Left colon (tissue), 2 donors: ENCODE measurements around the gene LHB. TPM values are rescaled to one million over a fixed set of nuclear protein-coding genes. Genes with fewer than 3 reads are reported as not detected.

Experiments
- ATAC-seq: fragments of 200-7000 bp; cut with Tn5 transposase; one replicate; pipeline ENCODE4 v1.9.1; 2020; ENCODE audit warnings: mild to moderate bottlenecking, moderate library complexity
- DNase-seq, 2 donors: peaks; one replicate each; pipeline ENCODE4 v3.0.0-alpha.2; 2020
- intact Hi-C, 2 donors: fragments of 100-400 bp; cut with DNase I in 1 of 2; cut with micrococcal nuclease in 1 of 2; formaldehyde crosslinking; loops; one replicate each; pipeline versions ENCODE4 v1.11.2 to v1.14.0; 2022; cut with DNase I, micrococcal nuclease
- microRNA-seq, 2 donors: library from miRNA; unstranded; fragments of <30 nt; microRNA quantifications; one replicate each; pipeline versions ENCODE4 v1.1.0 to v1.2.0, GENCODE V29; 2020
- total RNA-seq, 2 donors: library from RNA; stranded (reverse); fragmentation: NEBNext Ultra II Directional; extraction: Animal tissue kit (Norgen Biotek cat#: 25700); gene quantifications; one replicate each; pipeline ENCODE4 v1.2.1, GENCODE V29; 2021
- donor health status: DM: no; HTN: no; CAD: no.
- donor health status: DM: yes; HTN: yes; CAD: no.

The LHB gene
- total RNA-seq, 2 donors from 2014 or later, result not detected

GRCh38 chr19:48966541-48967345, 50.1 kb downstream of the LHB start:
- intact Hi-C loops, result loop anchor here in 1 of 2 donors (10.0 kb wide), 1 partner anchor 92 kb away; the partner anchor contains the start of gene PPP1R15A
- ATAC-seq (no peak), DNase-seq (peak in 1 of 2 donors; percentile 28)

Small RNA genes within 50 kb of the gene (microRNA-seq; reads per million reads assigned to microRNA genes)
- gene MIR6798, result 0 reads per million in 2 donors

Other genes starting within 250 kb of the LHB start
- gene BCAT2, start 206.1 kb downstream of the LHB start, total RNA-seq, result 10 to 100 TPM; 57.5 to 78.0 TPM
- 1 to 10 TPM; 3.3 to 4.6 TPM for gene HSD17B14, start 180.6 kb downstream of the LHB start, total RNA-seq
- 1 to 10 TPM; 4.3 to 8.6 TPM for gene PLEKHA4, start 148.5 kb downstream of the LHB start, total RNA-seq
- gene PPP1R15A, start 144.7 kb downstream of the LHB start, total RNA-seq, result 10 to 100 TPM; 39.4 to 40.4 TPM
- gene TULP2, start 118.3 kb downstream of the LHB start, total RNA-seq, result not detected
- 100 to 1,000 TPM; 207 to 210 TPM for gene NUCB1, start 116.8 kb downstream of the LHB start, total RNA-seq
- gene DHDH, start 83.4 kb downstream of the LHB start, total RNA-seq, result under 1 TPM in 1 of 2 donors, not detected in 1; 0.56 TPM
- 100 to 1,000 TPM; 128 to 174 TPM for gene BAX, start 62.2 kb downstream of the LHB start, total RNA-seq
- gene FTL, start 51.8 kb downstream of the LHB start, total RNA-seq, result 1,000 to 10,000 TPM in 1 of 2 donors, 100 to 1,000 TPM in 1; 931 to 1,901 TPM
- gene GYS1, start 23.8 kb downstream of the LHB start, total RNA-seq, result 10 to 100 TPM; 41.4 to 48.6 TPM
- gene RUVBL2, start 23.2 kb downstream of the LHB start, total RNA-seq, result 10 to 100 TPM; 47.9 to 56.7 TPM
- gene CGB3, start 7.2 kb upstream of the LHB start, total RNA-seq, result not detected
- not detected for gene CGB2, start 14.8 kb upstream of the LHB start, total RNA-seq
- gene CGB1, start 19.8 kb upstream of the LHB start, total RNA-seq, result not detected
- not detected for gene CGB5, start 26.8 kb upstream of the LHB start, total RNA-seq
- not detected for gene CGB8, start 32.0 kb upstream of the LHB start, total RNA-seq
- gene CGB7, start 40.7 kb upstream of the LHB start, total RNA-seq, result not detected
- gene NTF4, start 47.7 kb upstream of the LHB start, total RNA-seq, result not detected
- gene KCNA7, start 55.6 kb upstream of the LHB start, total RNA-seq, result not detected
- 100 to 1,000 TPM; 138 to 143 TPM for gene SNRNP70, start 68.4 kb upstream of the LHB start, total RNA-seq
- gene LIN7B, start 97.3 kb upstream of the LHB start, total RNA-seq, result 10 to 100 TPM in 1 of 2 donors, 1 to 10 TPM in 1; 8.8 to 11.4 TPM
- gene C19orf73, start 102.1 kb upstream of the LHB start, total RNA-seq, result 1 to 10 TPM; 1.8 to 2.0 TPM
- gene PPFIA3, start 102.5 kb upstream of the LHB start, total RNA-seq, result 10 to 100 TPM; 21.8 to 24.2 TPM
- gene HRC, start 138.3 kb upstream of the LHB start, total RNA-seq, result 1 to 10 TPM; 1.2 to 1.3 TPM
- gene TRPM4, start 140.7 kb upstream of the LHB start, total RNA-seq, result 100 to 1,000 TPM; 244 to 291 TPM